HepG2 (cell line): ENCODE measurements around the gene HAUS5. TPM values are rescaled to one million over a fixed set of nuclear protein-coding genes. Genes with fewer than 3 reads are reported as not detected.

Experiments used
- ARID3A ChIP-seq: IDR thresholded peaks from 2 replicates; pipeline ENCODE4 v1.6.1; 2012; ENCODE audit warnings: low read depth, low read length, improper control_type of control experiment
- BRF2 ChIP-seq: sonication (generic); formaldehyde crosslinking; IDR thresholded peaks from 2 replicates; pipeline ENCODE4 v1.8.1; 2022; ENCODE audit warnings: mild to moderate bottlenecking, missing genetic modification reagents
- CSRNP2 ChIP-seq: sonication (generic); formaldehyde crosslinking; conservative IDR thresholded peaks from 2 replicates; pipeline ENCODE4 v1.8.0; 2022; ENCODE audit warnings: low read depth, missing genetic modification reagents
- HDAC1 ChIP-seq: sonication (generic); formaldehyde crosslinking; IDR thresholded peaks from 2 replicates; pipeline ENCODE4 v1.5.1; 2020; ENCODE audit warnings: mild to moderate bottlenecking, missing genetic modification reagents
- PCBP1 ChIP-seq: fragments of 200-400 bp; formaldehyde crosslinking; IDR thresholded peaks from 2 replicates; pipeline ENCODE4 v1.6.1; 2017; ENCODE audit warnings: mild to moderate bottlenecking, low read depth, low read length, borderline replicate concordance
- POLR2AphosphoS5 ChIP-seq: IDR thresholded peaks from 2 replicates; pipeline ENCODE4 v1.6.1; 2012; ENCODE audit warnings: low read depth, low read length
- SRY ChIP-seq: sonication (generic); formaldehyde crosslinking; IDR thresholded peaks from 2 replicates; pipeline ENCODE4 v1.8.0; 2022; ENCODE audit warnings: mild to moderate bottlenecking, missing genetic modification reagents
- TCF7 ChIP-seq: sonication (generic); IDR thresholded peaks from 2 replicates; pipeline ENCODE4 v1.6.1; 2016; ENCODE audit warnings: antibody characterized with exemption, low read depth
- ZNF24 ChIP-seq: fragments of 450-650 bp; IDR thresholded peaks from 2 replicates; pipeline ENCODE4 v1.6.1; 2017; ENCODE audit warnings: antibody characterized with exemption, mild to moderate bottlenecking
- ZNF296 ChIP-seq: sonication (generic); formaldehyde crosslinking; conservative IDR thresholded peaks from 2 replicates; pipeline ENCODE4 v1.5.0; 2020; ENCODE audit warnings: mild to moderate bottlenecking, missing genetic modification reagents
- polyA plus RNA-seq, 8 experiments: library from polyadenylated mRNA; depleted of rRNA in 3 of 8; stranded (reverse) in 7 of 8; unstranded in 1 of 8; fragments of >200 nt; fragmentation: Illumina TruSeq in 4 of 8; extraction: Trizol in 4 of 8; gene quantifications; 2 replicates each; pipeline versions ENCODE4 v1.2.1 to v1.2.3, GENCODE V29; 2011 to 2016; ENCODE audit warnings: low read depth in 4 of 8, missing spikeins in 1 of 8, mixed read lengths in 1 of 8; ENCODE audit not compliant: insufficient read depth in 1 of 8
- total RNA-seq, 5 experiments: library from RNA; depleted of rRNA; stranded (reverse); fragments of >200 nt; fragmentation: Illumina TruSeq; extraction: Trizol; gene quantifications; 2 replicates each; pipeline ENCODE4 v1.2.3, GENCODE V29; 2016; ENCODE audit warnings: low read depth in 1 of 5

HAUS5 gene
- total and polyA plus RNA-seq, 2 of the 13 experiments (the other 11 are each of a cell fraction or from before 2014, with no cell fraction given) = 10.3 to 17.7 TPM

GRCh38 chr19:35636651-35637050 lies 24.1 kb downstream of the HAUS5 start (continued):
- TF ChIP-seq PCBP1 (no peak), POLR2AphosphoS5 (no peak), HDAC1 (CRISPR knock-in tag) (no peak), SRY (CRISPR knock-in tag) (no peak), TCF7 (no peak), ZNF296 (CRISPR knock-in tag) (no peak), BRF2 (CRISPR knock-in tag) (no peak), ARID3A (no peak), CSRNP2 (CRISPR knock-in tag) (no peak), ZNF24 (no peak)
